Stomach (tissue), 4 donors: ENCODE results near the gene SYT2.

Experiments used
- CTCF ChIP-seq, 7 experiments: fragments of 450-650 bp in 4 of 7; fragments of 200-600 bp in 3 of 7; sonication (generic) in 3 of 7; IDR thresholded peaks; one replicate each; pipeline ENCODE4 v1.5.1; 2016 to 2019; ENCODE audit warnings: antibody characterized with exemption in 7 of 7, control low read depth in 2 of 7, mild to moderate bottlenecking in 1 of 7
- EP300 ChIP-seq: sonication (generic); formaldehyde crosslinking; IDR thresholded peaks from one replicate; pipeline ENCODE4 v1.6.1; 2017; ENCODE audit warnings: antibody characterized with exemption
- POLR2A ChIP-seq, 4 donors: fragments of 450-650 bp; IDR thresholded peaks; one replicate each; pipeline ENCODE4 v1.6.1; 2016; ENCODE audit warnings: antibody characterized with exemption in 4 of 4, control low read depth in 2 of 4, mild to moderate bottlenecking in 1 of 4, moderate library complexity in 1 of 4
- POLR2AphosphoS5 ChIP-seq, 3 donors: sonication (generic); formaldehyde crosslinking; IDR thresholded peaks; one replicate each; pipeline ENCODE4 v1.6.1; 2016; ENCODE audit warnings: antibody characterized with exemption in 3 of 3

- TF ChIP-seq CTCF (IDR thresholded peaks at IDR 0.05) (peak in 5 of 7 experiments; percentile 35 to 73 (median 71)), POLR2A (IDR thresholded peaks at IDR 0.05) (no peak), POLR2AphosphoS5 (IDR thresholded peaks at IDR 0.05) (no peak), EP300 (no peak)
Measured at GRCh38 chr1:202571719-202572339, 138.4 kb downstream of the SYT2 start.
